HG03520 (cell line): ENCODE results near the gene LTV1.
"Not testable (repeated sequence)": the region's sequence is repeated elsewhere in the genome, so short reads cannot be mapped to it uniquely, and the experiment has no call there.

Experiments
- ATAC-seq: cut with Tn5 transposase; IDR thresholded peaks from one replicate; pipeline ENCODE4 v1.9.1; 2021; ENCODE audit warnings: mild to moderate bottlenecking, moderate library complexity; ENCODE audit not compliant: unreplicated experiment

Gene LTV1

DNA sequence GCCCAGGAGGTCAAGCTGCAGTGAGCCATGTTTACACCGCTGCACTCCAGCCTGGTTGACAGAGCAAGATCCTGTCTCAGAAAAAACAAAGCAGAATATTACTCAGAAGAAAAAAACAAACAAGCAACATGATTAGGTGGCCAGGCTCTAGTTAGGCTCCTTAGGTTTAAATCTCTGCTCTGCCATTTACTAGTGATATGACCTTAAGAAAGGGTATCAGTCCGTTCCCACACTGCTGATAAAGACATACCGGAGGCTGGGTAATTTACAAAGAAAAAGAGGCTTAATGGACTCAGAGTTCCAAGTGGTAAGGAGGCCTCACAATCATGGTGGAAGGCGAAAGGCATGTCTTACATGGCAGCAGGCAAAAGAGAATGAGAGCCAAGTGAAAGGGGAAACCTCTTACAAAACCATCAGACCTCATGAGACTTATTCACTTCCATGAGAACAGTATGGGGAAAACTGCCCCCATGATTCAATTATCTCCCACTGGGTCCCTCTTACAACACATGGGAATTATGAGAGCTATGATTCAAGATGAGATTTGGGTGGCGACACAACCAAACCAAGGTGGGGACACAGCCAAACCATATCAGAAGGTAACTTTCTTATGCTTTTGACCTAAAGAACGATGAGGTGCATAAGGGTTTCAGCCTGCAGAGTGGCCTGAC lies 2.4 kb upstream of the LTV1 start:
- no peak for ATAC-seq

DNA sequence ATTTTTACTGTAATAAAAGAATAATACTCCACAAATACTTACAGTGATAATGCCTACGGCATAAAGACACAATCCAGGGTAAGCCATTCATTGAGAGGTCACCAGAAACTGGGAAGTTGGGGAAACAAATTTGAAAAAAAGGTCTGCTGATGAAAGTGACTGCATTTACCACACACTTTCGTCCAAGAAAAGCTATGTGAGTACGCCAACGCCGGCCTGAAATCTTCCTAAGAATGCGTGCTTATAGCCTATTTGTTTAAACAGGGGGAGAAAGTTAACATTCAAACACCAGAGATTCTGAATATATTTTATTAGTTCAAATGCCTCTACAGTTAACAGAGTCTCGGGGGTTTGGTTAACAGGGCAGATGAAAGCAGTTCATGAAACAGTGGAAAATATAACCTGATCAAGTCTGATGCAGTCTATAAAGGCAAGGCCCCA lies 657 bp upstream of the LTV1 start:
- no peak for ATAC-seq

DNA sequence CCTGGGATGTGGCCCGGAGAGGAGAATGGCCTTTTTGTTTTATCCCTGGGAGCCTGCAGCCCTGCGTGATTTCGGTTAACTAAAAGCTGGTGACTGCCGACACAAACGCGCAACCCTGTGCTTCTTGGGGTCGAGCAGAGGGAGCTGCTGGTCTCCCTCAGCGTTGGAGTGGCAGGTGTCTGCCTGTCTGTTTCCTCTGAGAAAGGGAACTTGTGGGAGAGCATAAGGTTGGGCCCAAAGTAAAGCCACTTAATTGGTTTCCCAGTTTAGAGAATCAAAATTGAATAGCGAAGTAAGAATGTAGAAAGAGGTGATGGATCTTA lies 500 bp downstream of the LTV1 start:
- peak; percentile 1 for ATAC-seq

DNA sequence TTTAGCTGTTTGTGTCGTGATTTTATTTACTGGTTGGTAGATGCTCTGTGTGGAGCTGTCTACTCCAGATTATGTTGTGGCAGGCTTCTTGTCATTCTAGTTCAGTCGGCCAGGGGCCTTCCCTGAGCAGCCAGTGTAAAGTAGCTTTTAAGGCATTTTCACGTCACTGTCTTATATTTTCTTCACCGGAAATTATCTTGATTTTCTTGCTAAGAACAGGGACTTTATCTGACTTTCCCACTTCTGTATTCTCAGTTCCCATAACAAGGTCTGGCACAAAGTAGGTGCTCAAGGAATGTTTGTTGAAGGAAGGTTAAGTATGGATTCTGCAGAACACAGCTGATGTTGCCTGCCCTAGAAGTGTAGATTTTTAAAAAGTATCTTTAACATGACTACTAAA lies 868 bp downstream of the LTV1 start:
- ATAC-seq = no peak

DNA sequence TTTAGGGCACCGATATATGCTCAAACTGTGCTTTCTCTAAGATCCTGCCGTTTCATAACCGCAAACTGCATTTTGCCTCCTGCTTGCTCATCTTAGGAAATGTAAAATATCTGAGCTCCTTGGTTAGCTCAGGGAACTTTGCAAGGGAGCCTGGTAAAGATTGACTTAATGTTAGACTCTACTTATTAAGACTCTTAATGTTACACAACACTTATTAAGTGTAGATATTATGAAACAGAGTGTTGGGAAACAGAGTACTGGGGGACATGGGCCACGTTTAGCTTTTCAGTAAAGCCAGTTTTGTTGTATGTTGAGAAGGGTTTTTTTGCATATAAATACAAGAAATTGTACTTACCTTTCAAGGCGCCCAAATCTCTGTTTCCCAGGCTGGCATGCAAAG lies 1.9 kb downstream of the LTV1 start:
- no peak for ATAC-seq

DNA sequence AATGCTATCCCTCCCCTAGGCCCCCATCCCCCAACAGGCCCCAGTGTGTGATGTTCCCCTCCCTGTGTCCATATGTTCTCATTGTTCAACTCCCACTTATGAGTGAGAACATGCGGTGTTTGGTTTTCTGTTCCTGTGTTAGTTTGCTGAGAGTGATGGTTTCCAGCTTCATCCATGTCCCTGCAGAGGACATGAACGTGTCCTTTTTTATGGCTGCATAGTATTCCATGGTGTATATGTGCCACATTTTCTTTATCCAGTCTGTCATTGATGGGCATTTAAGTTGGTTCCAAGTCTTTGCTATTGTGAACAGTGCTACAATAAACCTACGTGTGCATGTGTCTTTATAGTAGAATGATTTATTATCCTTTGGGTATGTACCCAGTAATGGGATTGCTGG lies 8.6 kb downstream of the LTV1 start:
- ATAC-seq = not testable (repeated sequence)

DNA sequence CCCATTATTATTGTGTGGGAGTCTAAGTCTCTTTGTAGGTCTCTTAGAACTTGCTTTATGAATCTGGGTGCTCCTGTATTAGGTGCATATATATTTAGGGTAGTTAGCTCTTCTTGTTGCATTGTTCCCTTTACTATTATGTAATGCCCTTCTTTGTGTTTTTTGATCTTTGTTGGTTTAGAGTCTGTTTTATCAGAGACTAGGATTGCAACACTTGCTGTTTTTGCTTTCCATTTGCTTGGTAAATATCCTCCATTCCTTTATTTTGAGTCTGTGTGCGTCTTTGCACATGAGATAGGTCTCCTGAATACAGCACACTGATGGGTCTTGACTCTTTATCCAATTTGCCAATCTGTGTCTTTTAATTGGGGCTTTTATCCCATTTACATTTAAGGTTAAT lies 11.9 kb downstream of the LTV1 start:
- ATAC-seq = not testable (repeated sequence)

DNA sequence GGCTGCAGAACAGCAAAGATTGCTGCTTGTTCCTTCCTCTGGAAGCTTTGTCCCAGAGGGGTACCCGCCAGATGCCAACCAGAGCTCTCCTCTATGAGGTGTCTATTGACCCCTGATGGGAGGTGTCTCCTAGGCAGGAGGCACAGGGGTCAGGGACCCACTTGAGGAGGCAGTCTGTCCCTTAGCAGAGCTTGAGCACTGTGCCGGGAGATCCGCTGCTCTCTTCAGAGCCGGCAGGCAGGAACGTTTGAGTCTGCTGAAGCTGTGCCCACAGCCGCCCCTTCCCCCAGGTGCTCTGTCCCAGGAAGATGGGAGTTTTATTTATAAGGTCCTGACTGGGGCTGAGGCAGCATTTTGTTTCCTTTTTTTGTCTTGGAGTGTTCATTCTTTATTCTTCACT lies 13.6 kb downstream of the LTV1 start:
- not testable (repeated sequence) for ATAC-seq

DNA sequence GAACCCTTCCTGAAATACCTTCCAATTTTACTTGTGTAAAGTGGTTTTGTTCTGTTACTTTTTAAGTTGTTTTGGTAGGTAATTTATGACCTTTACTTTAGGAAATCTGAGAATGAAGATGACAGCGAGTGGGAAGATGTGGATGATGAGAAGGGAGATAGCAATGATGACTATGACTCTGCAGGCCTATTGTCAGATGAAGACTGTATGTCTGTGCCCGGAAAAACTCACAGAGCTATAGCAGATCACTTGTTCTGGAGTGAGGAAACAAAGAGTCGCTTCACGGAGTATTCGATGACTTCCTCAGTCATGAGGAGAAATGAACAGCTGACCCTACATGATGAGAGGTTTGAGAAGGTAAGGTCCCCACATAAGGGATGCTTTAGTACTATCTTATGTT lies 14.5 kb downstream of the LTV1 start:
- no peak for ATAC-seq

DNA sequence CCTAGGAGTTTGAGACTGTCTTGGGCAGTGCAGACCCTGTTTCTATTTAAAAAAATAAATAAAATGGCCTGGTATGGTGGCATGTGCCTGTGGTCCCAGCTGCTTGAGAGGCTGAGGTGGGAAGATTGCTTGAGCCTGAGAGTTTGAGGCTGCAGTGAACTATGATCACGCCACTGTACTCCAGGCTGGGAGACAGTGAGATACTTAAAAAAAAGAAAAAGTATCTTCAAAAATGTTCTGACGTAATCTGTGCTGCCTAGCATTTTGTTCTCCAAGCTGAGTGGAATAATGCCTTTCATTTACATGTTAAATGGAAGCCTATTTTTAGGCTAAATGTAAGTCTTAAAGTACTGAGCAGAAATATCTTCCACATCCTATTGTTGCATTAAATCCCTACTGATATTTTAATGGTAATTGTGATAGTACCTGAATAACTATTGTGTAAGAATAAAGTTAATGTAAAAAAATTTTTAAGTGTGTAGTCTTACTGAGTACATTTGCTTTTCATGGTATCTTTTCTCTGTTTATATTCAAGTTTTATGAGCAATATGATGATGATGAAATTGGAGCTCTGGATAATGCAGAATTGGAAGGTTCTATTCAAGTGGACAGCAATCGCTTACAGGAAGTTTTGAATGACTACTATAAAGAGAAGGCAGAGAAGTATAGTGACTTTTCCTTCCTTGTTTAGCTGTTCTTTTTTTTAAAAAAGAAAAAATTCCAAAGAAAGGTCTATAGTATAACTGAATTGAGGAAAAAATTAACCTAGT lies 16.9 kb downstream of the LTV1 start:
- ATAC-seq = no peak

DNA sequence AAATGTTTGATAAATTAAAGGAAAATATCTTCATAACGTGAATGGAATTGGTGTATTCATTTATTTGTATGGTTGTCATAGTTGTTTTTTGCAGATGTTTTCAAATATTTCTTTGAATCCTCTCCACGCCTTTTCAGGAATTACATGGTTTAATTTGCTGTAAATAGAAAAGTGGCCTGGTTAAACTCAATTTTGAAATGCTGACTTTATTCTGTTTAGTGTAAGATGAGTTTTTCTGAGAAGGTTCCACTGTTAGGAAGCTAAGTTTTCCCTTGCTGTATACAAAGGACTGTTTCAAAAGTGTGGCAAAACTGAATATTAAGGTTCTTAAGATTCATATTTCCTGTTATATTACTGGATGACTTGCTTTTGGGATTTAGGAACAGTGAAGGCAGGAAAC lies 20.6 kb downstream of the LTV1 start:
- no peak for ATAC-seq

DNA sequence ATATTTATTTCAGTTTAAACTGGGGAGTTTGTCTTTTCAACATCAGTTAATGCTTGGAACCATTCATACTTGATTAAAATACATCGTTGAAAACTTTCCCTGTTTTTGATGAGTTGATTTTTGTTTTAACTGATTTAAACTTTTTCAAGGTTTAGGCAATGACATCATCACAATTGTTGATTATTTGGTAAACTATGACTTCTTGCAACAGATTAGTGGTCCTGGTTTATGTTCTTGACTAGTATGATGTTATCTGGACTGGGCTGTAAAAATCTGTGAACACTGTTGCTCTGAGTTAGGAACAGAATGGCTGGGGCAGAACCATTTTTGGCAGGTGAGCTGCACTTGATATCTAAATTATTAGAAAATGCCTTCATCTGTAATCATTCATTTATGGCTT lies 21.1 kb downstream of the LTV1 start, which contains the start of gene ZC2HC1B:
Gene ZC2HC1B, plus strand, starts transcription at position 241 of the 400 bp plus-strand sequence. Its CDS starts 66 bp downstream, at position 307.
- no peak for ATAC-seq

DNA sequence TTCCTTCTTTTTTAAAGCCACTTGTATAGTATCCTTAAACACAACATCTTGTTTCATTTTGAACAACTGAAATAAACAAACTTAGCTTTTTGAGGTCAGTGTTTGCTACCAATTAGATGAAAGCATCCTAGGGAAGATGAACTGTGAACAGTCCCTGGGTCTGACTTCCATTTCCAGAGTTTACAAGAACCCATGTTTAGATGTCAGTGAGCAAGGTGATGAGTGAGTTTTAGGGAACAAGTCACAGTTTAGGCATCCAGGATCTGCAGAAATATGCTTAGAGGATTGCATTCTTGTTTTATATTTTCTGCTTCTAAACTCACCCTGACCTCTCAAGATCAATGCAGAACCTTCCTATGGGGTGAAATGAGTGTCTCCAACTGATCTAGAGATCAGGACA lies 24.1 kb downstream of the LTV1 start:
- ATAC-seq = no peak

DNA sequence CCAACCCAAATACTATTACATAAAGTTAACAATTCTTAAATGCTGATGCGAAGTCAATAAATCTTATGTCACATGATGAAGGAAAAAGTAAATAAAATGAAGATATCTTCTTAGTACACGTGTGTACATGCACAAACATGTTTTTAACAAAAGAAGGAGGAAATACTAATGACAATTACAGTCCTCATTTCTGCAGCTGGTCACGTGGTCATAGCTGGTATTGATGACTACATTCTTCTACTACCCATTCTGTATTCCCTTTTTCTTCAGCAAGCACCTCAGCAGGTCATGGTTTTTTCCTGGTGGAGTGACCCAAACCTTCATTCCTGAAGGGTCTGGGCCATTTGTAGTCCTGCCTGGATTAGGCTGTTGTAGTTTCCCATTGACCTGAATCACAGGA lies 25.7 kb downstream of the LTV1 start:
- not testable (repeated sequence) for ATAC-seq

DNA sequence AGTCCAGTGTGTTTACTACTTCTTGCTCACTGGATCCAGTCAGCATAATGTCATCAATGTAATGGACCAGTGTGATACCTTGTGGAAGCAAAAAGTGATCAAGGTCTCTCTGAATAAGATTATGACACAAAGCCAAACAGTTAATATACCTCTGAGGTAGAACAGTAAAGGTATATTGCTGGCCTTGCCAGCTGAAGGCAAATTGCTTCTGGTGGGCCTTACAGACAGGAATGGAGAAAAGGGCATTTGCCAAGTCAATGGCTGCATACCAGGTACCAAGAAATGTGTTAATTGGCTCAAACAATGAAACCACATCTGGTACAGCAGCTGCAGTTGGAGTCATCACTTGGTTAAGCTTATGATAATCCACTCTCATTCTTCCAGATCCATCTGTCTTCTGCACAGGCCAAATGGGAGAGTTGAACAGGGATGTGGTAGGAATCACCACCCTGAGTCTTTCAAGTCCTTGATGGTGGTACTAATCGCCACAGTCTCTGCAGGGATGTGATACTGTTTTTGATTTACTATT lies 28.1 kb downstream of the LTV1 start:
- ATAC-seq = not testable (repeated sequence)

DNA sequence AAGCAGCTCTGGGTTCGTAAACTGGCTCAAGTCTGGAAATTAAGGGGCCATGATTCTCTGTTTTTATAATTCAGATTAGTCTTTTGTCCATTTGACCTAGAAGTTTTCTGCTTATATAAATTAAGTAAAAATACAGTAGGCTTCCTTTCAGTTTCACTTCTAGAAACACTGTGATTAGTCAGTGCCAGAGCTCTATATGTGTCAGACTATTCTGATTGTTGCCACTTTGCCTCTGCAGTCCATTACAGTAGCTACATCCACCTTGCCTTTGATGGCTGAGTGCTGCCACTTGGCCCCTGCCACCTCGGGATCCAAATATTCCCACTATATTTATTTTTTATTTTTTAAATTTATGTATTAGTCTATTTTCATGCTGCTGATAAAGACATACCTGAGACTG lies 29.1 kb downstream of the LTV1 start:
- peak; percentile 99 for ATAC-seq

DNA sequence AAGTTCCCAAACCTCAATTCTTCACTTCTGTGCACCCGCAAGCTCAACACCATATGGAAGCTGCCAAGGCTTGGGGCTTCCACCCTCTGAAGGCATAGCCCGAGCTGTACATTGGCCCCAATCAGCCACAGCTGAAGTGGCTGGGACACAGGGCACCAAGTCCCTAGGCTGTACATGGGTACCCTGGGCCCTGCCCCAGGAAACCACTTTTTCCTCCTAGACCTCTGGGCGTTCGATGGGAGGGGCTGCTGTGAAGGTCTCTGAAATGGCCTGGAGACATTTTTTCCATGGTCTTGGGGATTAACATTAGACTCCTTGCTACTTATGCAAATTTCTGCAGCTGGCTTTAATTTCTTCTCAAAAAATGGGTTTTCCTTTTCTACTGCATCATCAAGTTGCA lies 30.5 kb downstream of the LTV1 start:
- ATAC-seq = not testable (repeated sequence)

DNA sequence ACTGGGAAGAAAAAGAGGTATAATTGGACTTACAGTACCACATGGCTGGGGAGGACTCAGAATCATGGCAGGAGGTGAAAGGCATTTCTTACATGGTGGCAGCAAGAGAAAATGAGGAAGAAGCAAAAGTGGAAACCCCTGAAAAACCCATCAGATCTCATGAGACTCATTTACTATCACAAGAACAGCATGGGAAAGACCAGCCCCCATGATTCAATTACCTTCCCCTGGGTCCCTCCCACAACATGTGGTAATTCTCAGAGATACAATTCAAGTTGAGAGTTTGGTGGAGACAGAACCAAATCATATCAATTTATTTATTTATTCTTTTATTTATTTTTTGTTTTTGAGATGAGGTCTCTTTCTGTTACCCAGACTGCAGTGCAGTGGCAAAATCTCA lies 31.4 kb downstream of the LTV1 start:
- not testable (repeated sequence) for ATAC-seq

DNA sequence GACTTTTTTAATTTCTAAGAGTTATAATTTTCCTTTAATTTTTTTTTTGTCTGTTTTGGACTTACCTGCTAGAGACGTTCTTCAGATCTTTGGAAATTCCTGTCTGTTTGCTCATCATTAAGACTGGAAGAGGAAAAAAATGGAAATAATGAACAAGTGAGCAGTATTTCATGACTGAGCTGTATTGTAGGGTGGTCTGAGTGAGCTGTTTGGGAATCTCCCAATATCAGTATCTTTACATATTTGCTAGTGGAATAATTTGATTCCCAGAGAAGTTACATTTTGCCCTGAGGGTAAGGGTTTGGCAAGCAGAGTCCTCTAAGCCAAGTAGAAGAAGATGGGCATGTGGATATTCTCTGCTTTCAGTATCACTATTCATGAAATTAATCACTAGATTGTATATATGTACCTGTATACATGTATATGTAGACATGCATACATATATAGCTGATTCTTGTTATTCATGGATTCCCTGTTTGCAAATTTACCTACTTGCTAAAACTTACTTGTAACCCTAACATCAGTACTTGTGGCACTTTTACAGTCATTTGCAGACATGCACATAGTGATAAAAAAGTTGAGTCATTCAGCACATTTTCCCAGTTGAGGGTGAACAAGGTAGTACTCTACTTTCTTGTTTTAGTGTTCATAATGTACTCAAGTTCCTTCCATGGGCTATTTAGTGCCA lies 34.6 kb downstream of the LTV1 start:
- ATAC-seq = no peak

DNA sequence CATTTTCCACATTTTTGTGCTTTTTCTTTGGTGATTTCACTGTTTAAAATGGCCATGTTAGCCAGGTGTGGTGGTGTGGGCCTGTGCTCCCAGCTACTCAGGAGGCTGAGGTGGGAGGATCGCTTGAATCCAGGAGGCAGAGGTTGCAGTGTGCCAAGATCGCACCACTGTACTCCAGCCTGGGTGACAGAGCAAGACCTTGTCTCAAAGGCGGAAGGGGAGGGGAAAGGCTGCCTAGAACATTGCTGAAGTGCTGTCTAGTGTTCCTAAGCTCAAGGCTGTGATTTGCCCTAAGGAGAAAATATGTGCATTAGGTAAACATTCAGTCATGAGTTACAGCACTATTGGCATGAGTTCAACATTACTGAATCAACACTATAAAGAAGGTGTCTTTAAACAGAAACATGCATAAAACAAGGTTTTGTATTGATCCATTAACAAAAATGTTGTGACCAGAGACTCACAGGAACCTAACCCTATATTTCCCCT lies 35.2 kb downstream of the LTV1 start:
- no peak for ATAC-seq

DNA sequence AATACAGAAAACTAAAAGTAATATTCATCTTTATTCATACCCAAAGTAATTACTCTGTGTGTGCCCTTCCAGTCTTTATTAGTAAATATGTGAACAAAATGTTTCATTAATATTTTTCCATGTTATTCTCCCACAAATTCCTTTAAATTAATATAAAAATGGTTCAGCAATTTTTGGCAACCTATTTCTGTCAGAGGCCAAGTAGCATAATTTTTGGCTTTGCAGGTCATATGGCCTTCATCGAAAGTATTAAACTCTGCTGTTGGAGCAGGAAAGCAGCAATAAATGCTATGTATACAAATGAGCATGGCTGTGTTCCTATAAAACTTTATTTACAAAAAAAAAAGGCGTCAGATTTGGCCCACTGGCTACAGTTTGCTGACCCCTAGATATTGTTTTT lies 37.3 kb downstream of the LTV1 start:
- ATAC-seq = no peak
